Stimulated activated CD4-positive, alpha-beta T cell treated with anti-CD3 and anti-CD28 coated beads, Interleukin-12 subunit alpha, Interleukin-12 subunit beta, amount 100 ng/mL, for 48 hours (primary cell): ENCODE data around the gene TEX14.
"Not testable (repeated sequence)": the region's sequence is repeated elsewhere in the genome, so short reads cannot be mapped to it uniquely, and the experiment has no call there.

Experiments used
- DNase-seq, 3 donors: peaks; one replicate each; pipeline ENCODE4 v3.0.0-alpha.2; 2020; ENCODE audit warnings: low read depth in 2 of 3, low spot score in 1 of 3

The TEX14 gene

GRCh38 chr17:58569196-58569595 is 122.6 kb downstream of the TEX14 start:
- DNase-seq = no peak

GRCh38 chr17:58568044-58568799 is 123.6 kb downstream of the TEX14 start:
- no peak for DNase-seq

- DNase-seq = no peak
These were observed 126.2 kb downstream of the TEX14 start for GRCh38 chr17:58565389-58566311.

GRCh38 chr17:58564971-58565370 is 126.9 kb downstream of the TEX14 start:
- no peak for DNase-seq

GRCh38 chr17:58564243-58564642 is 127.6 kb downstream of the TEX14 start:
- DNase-seq = no peak

GRCh38 chr17:58560511-58560910 is 131.3 kb downstream of the TEX14 start:
- DNase-seq = no peak

GRCh38 chr17:58557981-58558380 is 133.9 kb downstream of the TEX14 start:
- no peak for DNase-seq

GRCh38 chr17:58556833-58557250 is 135.0 kb downstream of the TEX14 start:
- DNase-seq = no peak

- not testable (repeated sequence) for DNase-seq
These were observed 136.7 kb downstream of the TEX14 start for GRCh38 chr17:58555109-58555508.

- DNase-seq = no peak
These were observed 150.6 kb downstream of the TEX14 start for GRCh38 chr17:58541249-58541648.

- no peak for DNase-seq
These were observed 152.1 kb downstream of the TEX14 start for GRCh38 chr17:58539698-58540097.

- no peak for DNase-seq
These were observed 152.9 kb downstream of the TEX14 start for GRCh38 chr17:58538811-58539409.

GRCh38 chr17:58537266-58537665 is 154.6 kb downstream of the TEX14 start:
- DNase-seq = no peak

- DNase-seq = no peak
These were observed 155.3 kb downstream of the TEX14 start for GRCh38 chr17:58536542-58536941.

GRCh38 chr17:58535431-58535830 is 156.4 kb downstream of the TEX14 start:
- no peak for DNase-seq

GRCh38 chr17:58534901-58535421 is 156.9 kb downstream of the TEX14 start:
- no peak for DNase-seq

GRCh38 chr17:58534331-58534730 is 157.5 kb downstream of the TEX14 start:
- DNase-seq = no peak

- no peak for DNase-seq
These were observed 158.1 kb downstream of the TEX14 start for GRCh38 chr17:58533616-58534188.

- no peak for DNase-seq
These were observed 159.3 kb downstream of the TEX14 start for GRCh38 chr17:58532555-58532951.

GRCh38 chr17:58531661-58532554 is 159.9 kb downstream of the TEX14 start:
- peak in 2 of 3 donors; percentile 30 to 52 for DNase-seq
